ENCODE results near the gene PSG3. TPM values are rescaled to one million over a fixed set of nuclear protein-coding genes. Genes with fewer than 3 reads are reported as not detected.
"Not testable (repeated sequence)": the region's sequence is repeated elsewhere in the genome, so short reads cannot be mapped to it uniquely, and the experiment has no call there.

PSG3 gene
- total RNA-seq, 1 donor from 2014 or later: not detected

DNA sequence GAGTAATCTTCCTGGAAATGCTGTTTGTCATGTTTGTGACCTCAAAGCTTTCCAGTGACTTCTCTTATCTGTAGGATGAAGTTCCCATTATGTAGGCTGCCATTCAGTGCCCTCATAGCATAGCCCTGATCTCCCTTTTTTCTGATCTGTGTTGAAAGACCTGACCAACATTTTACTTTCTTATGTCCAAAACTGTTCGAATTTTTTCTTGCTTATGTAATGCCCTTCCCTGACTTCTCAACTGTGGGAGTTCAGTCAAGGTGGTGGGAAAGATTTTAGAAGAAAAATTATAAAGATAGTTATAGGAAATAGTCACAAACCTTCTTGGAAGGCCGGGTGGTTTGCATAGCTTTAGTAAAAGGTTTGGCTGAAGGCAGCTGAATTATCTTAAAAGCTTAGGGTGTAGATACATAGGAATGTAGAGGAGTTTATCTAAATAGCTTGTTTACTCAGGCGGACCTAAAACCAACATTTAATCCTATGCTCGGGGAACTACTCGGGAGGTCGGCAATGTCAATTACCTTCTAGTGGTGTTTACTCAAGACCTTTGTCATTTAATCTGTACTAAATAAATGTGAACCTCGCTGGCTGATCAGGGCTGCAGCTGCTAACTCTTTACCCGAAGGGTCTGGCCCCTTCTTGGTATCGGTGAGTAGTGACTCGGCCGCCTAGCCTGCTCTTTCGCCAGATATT, 44.3 kb downstream of the PSG3 start:
- no peak for DNase-seq (ENCODE audit: low spot score)

DNA sequence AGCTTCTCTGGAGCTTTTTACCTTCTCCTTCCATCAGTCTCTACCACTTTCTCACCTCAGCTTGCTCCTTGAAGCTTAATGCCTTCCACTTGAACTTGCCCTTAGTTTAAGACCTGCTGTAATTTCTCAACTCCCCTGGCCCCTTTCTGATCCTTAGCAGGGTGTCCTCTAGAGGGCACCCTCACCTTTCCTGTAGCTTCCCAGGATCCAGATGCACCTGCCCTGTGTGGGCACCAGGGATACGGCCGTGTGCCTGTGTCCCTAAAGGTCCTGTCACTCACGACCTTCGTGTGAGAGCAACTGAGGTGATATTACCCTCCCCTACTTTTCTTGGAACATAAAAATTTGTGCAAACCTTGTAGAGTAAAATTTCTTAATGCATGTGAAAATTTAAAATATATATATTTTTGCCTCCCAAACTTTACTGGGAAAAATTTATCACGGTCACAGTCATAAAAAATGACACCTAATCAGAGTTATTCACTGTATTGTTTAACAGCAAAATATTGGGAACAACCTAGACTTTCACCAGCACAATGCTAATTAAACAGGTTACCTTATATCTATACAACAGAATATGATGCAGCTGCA, 46.4 kb downstream of the PSG3 start:
- DNase-seq (ENCODE audit: low spot score): no peak

DNA sequence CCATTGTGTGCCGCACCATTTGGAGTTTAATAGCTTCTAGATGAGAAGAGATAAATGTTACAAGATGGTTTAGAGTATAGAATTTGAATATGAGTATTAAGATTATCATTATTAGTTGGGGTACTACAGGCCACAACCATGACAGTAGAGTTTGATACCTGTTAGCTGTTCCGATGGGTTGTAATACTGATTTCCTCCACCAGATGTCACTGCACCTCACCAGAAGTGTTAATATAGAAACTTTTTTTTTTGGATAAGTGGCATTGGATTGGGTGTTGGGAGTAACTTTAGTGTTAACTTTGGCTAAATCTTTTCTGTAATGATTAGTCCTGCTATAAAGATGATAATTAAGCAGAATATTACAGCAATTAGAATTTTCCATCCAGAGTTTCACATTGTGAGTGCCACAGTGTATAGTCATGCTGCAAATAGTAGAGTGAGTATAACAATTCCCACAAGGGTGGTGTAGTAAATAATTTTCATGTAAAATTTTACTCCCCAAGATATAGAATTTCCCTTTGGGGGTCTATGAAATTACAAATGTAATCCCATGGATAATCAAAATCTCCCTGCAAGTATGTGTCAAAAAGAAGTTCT, 56.3 kb downstream of the PSG3 start:
- no peak for DNase-seq (ENCODE audit: low spot score)

DNA sequence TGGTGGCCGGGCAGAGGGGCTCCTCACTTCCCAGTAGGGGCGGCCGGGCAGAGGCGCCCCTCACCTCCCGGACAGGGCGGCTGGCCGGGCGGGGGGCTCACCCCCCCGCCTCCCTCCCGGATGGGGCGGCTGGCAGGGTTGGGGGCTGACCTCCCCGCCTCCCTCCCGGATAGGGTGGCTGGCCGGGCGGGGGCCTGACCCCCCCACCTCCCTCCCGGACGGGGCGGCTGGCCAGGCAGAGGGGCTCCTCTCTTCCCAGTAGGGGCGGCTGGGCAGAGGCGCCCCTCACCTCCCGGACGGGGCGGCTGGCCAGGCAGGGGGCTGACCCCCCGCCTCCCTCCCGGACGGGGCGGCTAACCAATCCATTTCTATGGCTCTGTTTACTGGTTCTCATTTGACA, 64.0 kb downstream of the PSG3 start:
- not testable (repeated sequence) for DNase-seq (ENCODE audit: low spot score)

DNA sequence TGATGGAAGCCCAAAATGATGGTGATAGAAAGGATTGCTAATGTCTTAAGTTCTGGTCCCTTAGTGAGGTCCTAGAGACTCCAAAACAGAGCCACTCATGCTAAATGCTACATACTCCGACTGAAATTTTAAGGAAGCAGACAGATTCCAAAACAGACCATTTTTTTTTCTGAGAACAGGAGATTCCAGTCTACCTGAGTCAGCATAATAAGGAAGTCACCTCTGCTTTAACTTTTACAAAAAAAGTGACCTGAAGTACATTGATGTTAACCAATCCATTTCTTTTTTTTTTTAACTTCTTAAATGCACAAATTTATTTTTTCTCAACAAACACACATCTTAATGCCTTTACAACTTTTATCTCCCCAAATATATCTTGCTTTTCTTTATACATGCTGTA, 65.7 kb downstream of the PSG3 start:
- DNase-seq (ENCODE audit: low spot score): not testable (repeated sequence)

Other genes starting within 250 kb of the PSG3 start
- 25.6 TPM for gene CEACAM1, start 212.0 kb downstream of the PSG3 start, total RNA-seq
- gene CEACAM8, start 145.6 kb downstream of the PSG3 start, total RNA-seq: 0.13 TPM
- gene PSG8, start 25.2 kb upstream of the PSG3 start, total RNA-seq: not detected
- gene PSG1, start 139.2 kb upstream of the PSG3 start, total RNA-seq: not detected
- not detected for gene PSG6, start 177.4 kb upstream of the PSG3 start, total RNA-seq
- gene PSG7, start 196.7 kb upstream of the PSG3 start, total RNA-seq: not detected

All from mesenteric fat pad (tissue), 1 donor.